HG02610 (cell line): ENCODE results near the gene HOXB9.

Experiments used
- ATAC-seq: cut with Tn5 transposase; IDR thresholded peaks from one replicate; pipeline ENCODE4 v1.9.1; 2021; ENCODE audit warnings: mild to moderate bottlenecking, moderate library complexity; ENCODE audit not compliant: unreplicated experiment

The HOXB9 gene

GRCh38 chr17:48639982-48640857 lies 14.1 kb upstream of the HOXB9 start:
- ATAC-seq: no peak

- no peak for ATAC-seq
Measured at GRCh38 chr17:48639136-48639535, 13.0 kb upstream of the HOXB9 start.

- no peak for ATAC-seq
Measured at GRCh38 chr17:48637323-48638260, 11.4 kb upstream of the HOXB9 start.

GRCh38 chr17:48636177-48637018 lies 10.2 kb upstream of the HOXB9 start:
- ATAC-seq: no peak

- ATAC-seq: no peak
Measured at GRCh38 chr17:48634493-48635208, 8.5 kb upstream of the HOXB9 start.

- no peak for ATAC-seq
Measured at GRCh38 chr17:48633266-48633677, 7.1 kb upstream of the HOXB9 start.

GRCh38 chr17:48632579-48633265 lies 6.6 kb upstream of the HOXB9 start:
- no peak for ATAC-seq

- ATAC-seq: no peak
Measured at GRCh38 chr17:48631693-48632578, 5.8 kb upstream of the HOXB9 start.

- ATAC-seq: no peak
Measured at GRCh38 chr17:48630925-48631692, 5.0 kb upstream of the HOXB9 start.

GRCh38 chr17:48630009-48630924 lies 4.1 kb upstream of the HOXB9 start:
- ATAC-seq: no peak

- no peak for ATAC-seq
Measured at GRCh38 chr17:48629411-48629759, 3.2 kb upstream of the HOXB9 start.

GRCh38 chr17:48628649-48629410 lies 2.7 kb upstream of the HOXB9 start:
- ATAC-seq: no peak

- no peak for ATAC-seq
Measured at GRCh38 chr17:48627623-48628521, 1.7 kb upstream of the HOXB9 start.

GRCh38 chr17:48627118-48627597 lies 1.0 kb upstream of the HOXB9 start:
- no peak for ATAC-seq
